ENCODE measurements around the gene CHST6. TPM values are rescaled to one million over a fixed set of nuclear protein-coding genes. Genes with fewer than 3 reads are reported as not detected.

The CHST6 gene
- polyA plus RNA-seq, 1 donor (not counting 4 experiments of a cell fraction or from before 2014, with no cell fraction given): 0.14 TPM

- H3K4me3 ChIP-seq (ENCODE audit: control insufficient read depth in 2 of 3, extremely low read depth in 1 of 3, insufficient read depth in 2 of 3, low read depth in 1 of 3, low read length in 3 of 3): no peak overlapping the region
- no peak for FAIRE-seq
- no peak overlapping the region for H3K9ac ChIP-seq (ENCODE audit: control insufficient read depth, extremely low read depth, insufficient read depth, low read length)
- no peak for TF ChIP-seq CTCF (optimal IDR thresholded peaks at IDR 0.05 in 1 of 3, IDR thresholded peaks at IDR 0.05 in 1 of 3, conservative IDR thresholded peaks at IDR 0.05 in 1 of 3; ENCODE audit: extremely low read depth in 1 of 3, insufficient read depth in 2 of 3, low read length in 3 of 3)
- no peak for TF ChIP-seq EZH2 (IDR thresholded peaks at IDR 0.05; ENCODE audit: low read length)
- H3K9me3 ChIP-seq (ENCODE audit: control insufficient read depth, low read depth, low read length): no peaks in the 10 kb centered on the region
- H3K27me3 ChIP-seq (ENCODE audit: control insufficient read depth, extremely low read depth, insufficient read depth, low read length): no peaks in the 10 kb centered on the region
- no peaks in the 10 kb centered on the region for H3K4me1 ChIP-seq (ENCODE audit: control insufficient read depth, extremely low read depth, insufficient read depth, low read length)
- no peaks in the 10 kb centered on the region for H4K20me1 ChIP-seq (ENCODE audit: control insufficient read depth, extremely low read depth, insufficient read depth, low read length)
- dilution Hi-C loops (cut with MboI; ENCODE audit: extremely low pct_ligation_motif_present, low sequenced_read_pairs): no loop called here
- no peak overlapping the region for H3K4me2 ChIP-seq (ENCODE audit: control insufficient read depth, extremely low read depth, insufficient read depth, low read depth, low read length)
- no peak overlapping the region for H3K27ac ChIP-seq (ENCODE audit: control insufficient read depth, insufficient read depth, low read length)
- peaks cover 0 to 3% of the 10 kb centered on the region in 2 experiments for H3K36me3 ChIP-seq (ENCODE audit: control insufficient read depth in 2 of 2, extremely low read depth in 1 of 2, insufficient read depth in 2 of 2, low read length in 2 of 2)
- no peak overlapping the region for H2AFZ ChIP-seq (ENCODE audit: control insufficient read depth, low read length)
- no peaks in the 10 kb centered on the region for H3K9me1 ChIP-seq (ENCODE audit: control insufficient read depth, extremely low read depth, insufficient read depth, low read length)
- no peak for DNase-seq (ENCODE audit: low read depth, low spot score)
- no peaks in the 10 kb centered on the region for H3K79me2 ChIP-seq (ENCODE audit: control insufficient read depth, insufficient read depth, low read length)
Observed at GRCh38 chr16:75443298-75443697, 51.9 kb downstream of the CHST6 start.

GRCh38 chr16:75433732-75434413 is 61.4 kb downstream of the CHST6 start:
- Histone ChIP-seq H4K20me1 (ENCODE audit: control insufficient read depth, extremely low read depth, insufficient read depth, low read length) (no peaks in the 10 kb centered on the region), H3K4me3 (ENCODE audit: control insufficient read depth in 2 of 3, extremely low read depth in 1 of 3, insufficient read depth in 2 of 3, low read depth in 1 of 3, low read length in 3 of 3) (peak overlapping the region; percentile 90 to 96 (median 92)), H3K4me1 (ENCODE audit: control insufficient read depth, extremely low read depth, insufficient read depth, low read length) (peaks cover 9% of the 10 kb centered on the region), H3K27ac (ENCODE audit: control insufficient read depth, insufficient read depth, low read length) (peak overlapping the region; percentile 99), H3K9ac (ENCODE audit: control insufficient read depth, extremely low read depth, insufficient read depth, low read length) (peak overlapping the region; percentile 99), H2AFZ (ENCODE audit: control insufficient read depth, low read length) (peak overlapping the region; percentile 100), H3K4me2 (ENCODE audit: control insufficient read depth, extremely low read depth, insufficient read depth, low read depth, low read length) (peak overlapping the region; percentile 99), H3K9me3 (ENCODE audit: control insufficient read depth, low read depth, low read length) (no peaks in the 10 kb centered on the region), H3K9me1 (ENCODE audit: control insufficient read depth, extremely low read depth, insufficient read depth, low read length) (no peaks in the 10 kb centered on the region), H3K36me3 (ENCODE audit: control insufficient read depth in 2 of 2, extremely low read depth in 1 of 2, insufficient read depth in 2 of 2, low read length in 2 of 2) (no peaks in the 10 kb centered on the region), H3K27me3 (ENCODE audit: control insufficient read depth, extremely low read depth, insufficient read depth, low read length) (no peaks in the 10 kb centered on the region), H3K79me2 (ENCODE audit: control insufficient read depth, insufficient read depth, low read length) (peaks cover 41% of the 10 kb centered on the region)
- dilution Hi-C loops (cut with MboI; ENCODE audit: extremely low pct_ligation_motif_present, low sequenced_read_pairs): no loop called here
- peak; percentile 39 for FAIRE-seq
- TF ChIP-seq CTCF (optimal IDR thresholded peaks at IDR 0.05 in 1 of 3, IDR thresholded peaks at IDR 0.05 in 1 of 3, conservative IDR thresholded peaks at IDR 0.05 in 1 of 3; ENCODE audit: extremely low read depth in 1 of 3, insufficient read depth in 2 of 3, low read length in 3 of 3) (no peak), EZH2 (IDR thresholded peaks at IDR 0.05; ENCODE audit: low read length) (no peak)
- peak; percentile 36 for DNase-seq (ENCODE audit: low read depth, low spot score)

Measured in keratinocyte (primary cell).